Trophoblast cell (in vitro differentiated cells and primary cell): ENCODE results near the gene DUOXA1.

Experiments used
- DNase-seq, 2 donors: peaks; one replicate each; pipeline ENCODE4 v3.0.0-alpha.2; 2016
- H2AFZ ChIP-seq: 2 replicates; pipeline ENCODE4 v1.6.1; 2013; ENCODE audit warnings: low read length, moderate library complexity, mild to moderate bottlenecking; ENCODE audit not compliant: insufficient read depth, poor library complexity
- H2AK5ac ChIP-seq: 2 replicates; pipeline ENCODE4 v1.6.1; 2013; ENCODE audit warnings: mild to moderate bottlenecking, low read length
- H2BK120ac ChIP-seq: 2 replicates; pipeline ENCODE4 v1.6.1; 2013; ENCODE audit warnings: low read length, mild to moderate bottlenecking, moderate library complexity; ENCODE audit not compliant: insufficient read depth, poor library complexity
- H2BK12ac ChIP-seq: 2 replicates; pipeline ENCODE4 v1.6.1; 2013; ENCODE audit warnings: mild to moderate bottlenecking, low read length, moderate library complexity
- H2BK5ac ChIP-seq: 2 replicates; pipeline ENCODE4 v1.6.1; 2013; ENCODE audit warnings: low read length, low read depth, moderate library complexity, mild to moderate bottlenecking; ENCODE audit not compliant: poor library complexity
- H3K14ac ChIP-seq: 2 replicates; pipeline ENCODE4 v1.6.1; 2013; ENCODE audit warnings: mild to moderate bottlenecking, low read length
- H3K18ac ChIP-seq: 2 replicates; pipeline ENCODE4 v1.6.1; 2013; ENCODE audit warnings: mild to moderate bottlenecking, low read length
- H3K23ac ChIP-seq: 2 replicates; pipeline ENCODE4 v1.6.1; 2013; ENCODE audit warnings: low read length
- H3K27ac ChIP-seq: 2 replicates; pipeline ENCODE4 v1.5.1; 2013; ENCODE audit warnings: low read depth, mild to moderate bottlenecking, inconsistent platforms, low read length, moderate library complexity
- H3K27me3 ChIP-seq: 2 replicates; pipeline ENCODE4 v1.6.1; 2013; ENCODE audit warnings: inconsistent platforms, mild to moderate bottlenecking, low read length, moderate library complexity; ENCODE audit not compliant: insufficient read depth
- H3K36me3 ChIP-seq, 2 experiments: 1 replicate in 1 of 2; 2 replicates in 1 of 2; pipeline ENCODE4 v1.6.1; 2013; ENCODE audit warnings: low read length in 2 of 2, mild to moderate bottlenecking in 2 of 2, moderate library complexity in 1 of 2; ENCODE audit not compliant: insufficient read depth in 2 of 2, control insufficient read depth in 1 of 2
- H3K4ac ChIP-seq: 2 replicates; pipeline ENCODE4 v1.6.1; 2013; ENCODE audit warnings: low read depth, mild to moderate bottlenecking, low read length, moderate library complexity
- H3K4me1 ChIP-seq, 2 experiments: 1 replicate in 1 of 2; 2 replicates in 1 of 2; pipeline ENCODE4 v1.6.1; 2013; ENCODE audit warnings: low read length in 2 of 2, mild to moderate bottlenecking in 2 of 2, moderate library complexity in 1 of 2; ENCODE audit not compliant: insufficient read depth in 2 of 2, control insufficient read depth in 1 of 2
- H3K4me2 ChIP-seq: 2 replicates; pipeline ENCODE4 v1.6.1; 2013; ENCODE audit warnings: inconsistent platforms, mild to moderate bottlenecking, low read length, moderate library complexity
- H3K4me3 ChIP-seq: 2 replicates; pipeline ENCODE4 v1.5.1; 2013; ENCODE audit warnings: mild to moderate bottlenecking, low read depth, low read length, inconsistent platforms
- H3K79me1 ChIP-seq: one replicate; pipeline ENCODE4 v1.6.1; 2013; ENCODE audit warnings: low read length
- H3K79me2 ChIP-seq: 2 replicates; pipeline ENCODE4 v1.6.1; 2013; ENCODE audit warnings: low read length, mild to moderate bottlenecking; ENCODE audit not compliant: control insufficient read depth, insufficient read depth, poor library complexity
- H3K9ac ChIP-seq: 2 replicates; pipeline ENCODE4 v1.6.1; 2013; ENCODE audit warnings: mild to moderate bottlenecking, low read length
- H3K9me3 ChIP-seq: 2 replicates; pipeline ENCODE4 v1.6.1; 2013; ENCODE audit warnings: low read depth, mild to moderate bottlenecking, control low read depth, inconsistent platforms, low read length; ENCODE audit not compliant: insufficient read depth
- H4K12ac ChIP-seq: 2 replicates; pipeline ENCODE4 v1.6.1; 2013; ENCODE audit warnings: low read depth, mild to moderate bottlenecking, low read length, moderate library complexity
- H4K8ac ChIP-seq: 2 replicates; pipeline ENCODE4 v1.6.1; 2013; ENCODE audit warnings: low read depth, mild to moderate bottlenecking, low read length, moderate library complexity
- H4K91ac ChIP-seq: one replicate; pipeline ENCODE4 v1.6.1; 2013; ENCODE audit warnings: low read depth, mild to moderate bottlenecking, low read length, moderate library complexity
- WGBS: extraction: QIAGEN DNeasy Blood & Tissue Kit; methylation state at CpG from one replicate; pipeline ENCODE4 v1.1.7; 2013; ENCODE audit warnings: missing lambda C conversion rate; ENCODE audit not compliant: insufficient read length, insufficient coverage; ENCODE audit errors: extremely low coverage; 5-methylcytosine and 5-hydroxymethylcytosine counted together

Gene DUOXA1

GRCh38 chr15:45134046-45134445 lies 4.4 kb upstream of the DUOXA1 start:
- H2BK5ac ChIP-seq, result no peak overlapping the region
- H3K36me3 ChIP-seq, result no peaks in the 10 kb centered on the region
- H2BK120ac ChIP-seq, result no peak overlapping the region
- peaks cover 12% of the 10 kb centered on the region for H3K9me3 ChIP-seq
- H3K4me2 ChIP-seq, result no peak overlapping the region
- H3K14ac ChIP-seq, result no peak overlapping the region
- no peak overlapping the region for H2AK5ac ChIP-seq
- no peak overlapping the region for H2AFZ ChIP-seq
- H2BK12ac ChIP-seq, result no peak overlapping the region
- H3K27me3 ChIP-seq, result peaks cover 49% of the 10 kb centered on the region
- H3K4ac ChIP-seq, result no peak overlapping the region
- H4K12ac ChIP-seq, result no peak overlapping the region
- H3K23ac ChIP-seq, result no peak overlapping the region
- H4K8ac ChIP-seq, result no peak overlapping the region
- no CpG with 5 or more reads among the region's 7 CpGs for WGBS
- H3K9ac ChIP-seq, result no peak overlapping the region
- H4K91ac ChIP-seq, result no peak overlapping the region
- H3K4me1 ChIP-seq, result peaks cover 5 to 6% of the 10 kb centered on the region in 2 experiments
- H3K79me2 ChIP-seq, result no peaks in the 10 kb centered on the region
- no peak overlapping the region for H3K4me3 ChIP-seq
- no peak for DNase-seq
- H3K18ac ChIP-seq, result no peak overlapping the region
- no peaks in the 10 kb centered on the region for H3K79me1 ChIP-seq
- no peak overlapping the region for H3K27ac ChIP-seq

GRCh38 chr15:45133561-45133920 lies 3.9 kb upstream of the DUOXA1 start:
- no peak overlapping the region for H2BK12ac ChIP-seq
- no peak overlapping the region for H3K4me3 ChIP-seq
- H3K14ac ChIP-seq, result no peak overlapping the region
- no peak overlapping the region for H3K18ac ChIP-seq
- peaks cover 5 to 6% of the 10 kb centered on the region in 2 experiments for H3K4me1 ChIP-seq
- no peak overlapping the region for H3K23ac ChIP-seq
- peaks cover 14% of the 10 kb centered on the region for H3K9me3 ChIP-seq
- no peaks in the 10 kb centered on the region for H3K79me1 ChIP-seq
- no peak overlapping the region for H2AK5ac ChIP-seq
- H3K4me2 ChIP-seq, result no peak overlapping the region
- H3K27me3 ChIP-seq, result peaks cover 54% of the 10 kb centered on the region
- DNase-seq, result no peak
- H4K12ac ChIP-seq, result no peak overlapping the region
- H3K4ac ChIP-seq, result no peak overlapping the region
- no peak overlapping the region for H3K9ac ChIP-seq
- H3K27ac ChIP-seq, result no peak overlapping the region
- WGBS, result no CpG with 5 or more reads among the region's 5 CpGs
- no peaks in the 10 kb centered on the region for H3K36me3 ChIP-seq
- no peak overlapping the region for H4K8ac ChIP-seq
- H4K91ac ChIP-seq, result no peak overlapping the region
- no peak overlapping the region for H2AFZ ChIP-seq
- no peaks in the 10 kb centered on the region for H3K79me2 ChIP-seq
- H2BK120ac ChIP-seq, result no peak overlapping the region
- H2BK5ac ChIP-seq, result no peak overlapping the region

DNA sequence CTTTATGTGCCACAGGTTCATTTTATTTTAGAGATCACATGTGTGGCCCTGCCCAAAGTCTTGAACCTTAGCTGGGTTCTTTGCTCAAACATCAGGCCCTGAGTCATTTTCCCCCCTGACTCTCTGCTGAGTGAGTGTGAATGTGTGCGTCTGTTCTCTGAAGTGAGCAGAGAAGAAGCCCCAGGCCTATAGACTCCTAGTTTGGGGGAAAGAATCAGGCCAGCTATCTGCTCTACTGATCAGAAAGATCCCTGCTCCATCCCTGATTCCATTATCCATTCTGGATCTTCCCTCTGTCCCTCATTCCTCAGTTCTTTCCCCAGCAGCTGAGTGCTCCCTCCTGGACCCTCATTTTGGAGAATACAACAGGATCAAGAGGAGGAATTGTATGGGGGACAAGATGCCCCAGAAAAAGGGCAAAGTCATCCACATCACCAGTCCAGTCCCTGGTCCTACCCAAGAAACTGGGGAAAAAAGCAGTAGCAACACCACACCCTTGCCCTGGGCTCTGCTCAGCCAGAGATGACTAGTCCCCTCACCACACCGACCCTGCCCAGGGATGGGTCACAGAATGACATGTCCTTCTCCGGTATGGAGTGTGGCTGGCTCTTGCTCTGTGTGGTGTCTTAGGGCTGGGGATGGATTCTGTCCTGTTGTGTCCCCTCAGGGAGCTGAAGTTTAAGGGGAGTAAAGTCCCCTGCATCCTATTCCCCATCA lies 3.3 kb upstream of the DUOXA1 start:
- Histone ChIP-seq H3K79me1 (no peaks in the 10 kb centered on the region), H2BK120ac (no peak overlapping the region), H3K36me3 (no peaks in the 10 kb centered on the region), H3K14ac (no peak overlapping the region), H3K9ac (no peak overlapping the region), H3K18ac (no peak overlapping the region), H3K27ac (no peak overlapping the region), H3K9me3 (peaks cover 14% of the 10 kb centered on the region), H2BK5ac (no peak overlapping the region), H2AK5ac (no peak overlapping the region), H3K27me3 (peaks cover 59% of the 10 kb centered on the region), H2BK12ac (no peak overlapping the region), H3K4me2 (no peak overlapping the region), H3K23ac (no peak overlapping the region), H4K12ac (no peak overlapping the region), H4K91ac (no peak overlapping the region), H4K8ac (no peak overlapping the region), H3K79me2 (no peaks in the 10 kb centered on the region), H3K4me1 (peaks cover 5% of the 10 kb centered on the region in 2 experiments), H3K4me3 (no peak overlapping the region), H3K4ac (no peak overlapping the region), H2AFZ (no peak overlapping the region)
- no peak for DNase-seq
- no CpG with 5 or more reads among the region's 3 CpGs for WGBS

DNA sequence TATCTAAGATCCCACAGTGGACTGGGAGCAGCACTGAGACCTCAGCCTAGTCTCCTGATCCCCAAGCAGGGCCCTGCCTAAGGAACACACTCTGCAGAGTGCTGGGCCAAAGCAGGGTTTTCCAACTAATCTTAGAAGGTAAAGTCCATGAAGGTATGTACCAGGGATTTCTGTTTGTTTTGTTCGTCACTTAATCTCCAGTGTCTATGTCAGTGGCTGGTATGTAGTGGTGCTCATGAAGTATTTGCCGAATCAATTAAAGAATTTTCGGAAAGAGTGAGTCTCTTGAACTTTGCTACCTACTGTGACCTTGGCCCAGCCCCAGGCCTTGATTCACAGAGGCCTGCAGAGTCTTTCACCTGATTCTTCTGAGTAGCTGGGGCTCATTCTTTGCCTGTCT lies 1.8 kb upstream of the DUOXA1 start:
- Histone ChIP-seq H2BK5ac (no peak overlapping the region), H2BK120ac (no peak overlapping the region), H3K27me3 (peaks cover 62% of the 10 kb centered on the region), H3K4me2 (no peak overlapping the region), H3K27ac (no peak overlapping the region), H4K91ac (no peak overlapping the region), H3K4me3 (no peak overlapping the region), H2BK12ac (no peak overlapping the region), H3K4me1 (peaks cover 3 to 5% of the 10 kb centered on the region in 2 experiments), H2AK5ac (no peak overlapping the region), H3K14ac (no peak overlapping the region), H3K79me2 (no peaks in the 10 kb centered on the region), H3K9me3 (peaks cover 14% of the 10 kb centered on the region), H3K36me3 (no peaks in the 10 kb centered on the region), H4K8ac (no peak overlapping the region), H4K12ac (no peak overlapping the region), H3K9ac (no peak overlapping the region), H3K79me1 (no peaks in the 10 kb centered on the region), H3K18ac (no peak overlapping the region), H2AFZ (no peak overlapping the region), H3K4ac (no peak overlapping the region), H3K23ac (no peak overlapping the region)
- no CpG with 5 or more reads among the region's 3 CpGs for WGBS
- DNase-seq, result no peak
